ENCODE measurements around the gene XIRP2. TPM values are rescaled to one million over a fixed set of nuclear protein-coding genes. Genes with fewer than 3 reads are reported as not detected.

Gene XIRP2
- total RNA-seq, 4 donors from 2014 or later, result 266 to 3,644 (median 977) TPM

DNA sequence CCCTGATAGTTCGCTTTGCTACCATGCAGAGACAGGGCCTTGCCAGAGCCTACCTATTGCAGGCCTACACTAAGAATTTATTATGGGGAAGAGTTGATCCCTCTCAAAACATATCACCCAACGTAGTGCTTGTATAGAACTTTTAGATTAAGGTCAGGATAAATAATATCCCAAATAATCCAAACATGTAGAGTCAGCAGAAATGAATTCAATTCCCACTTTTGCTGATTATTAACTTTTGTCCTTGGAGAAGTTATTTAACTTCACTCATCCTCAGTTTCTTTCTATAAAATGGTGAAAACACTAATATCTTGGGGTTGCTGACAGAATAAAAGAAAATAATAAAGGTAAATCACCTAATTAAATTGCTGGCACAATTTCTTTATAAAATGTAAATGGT is 294.1 kb downstream of the XIRP2 start:
- Histone ChIP-seq H3K36me3 (no peaks in the 10 kb centered on the region), H3K4me3 (no peak overlapping the region), H3K9me3 (no peaks in the 10 kb centered on the region), H3K4me1 (peaks cover 9 to 10% of the 10 kb centered on the region in 2 donors), H3K27ac (no peak overlapping the region), H3K27me3 (no peaks in the 10 kb centered on the region)
- intact Hi-C loops (cut with DNase I; ENCODE audit: low total_unique reads), result no loop called here
- TF ChIP-seq POLR2A (IDR thresholded peaks at IDR 0.05), result no peak
- TF ChIP-seq, protein P1, sequence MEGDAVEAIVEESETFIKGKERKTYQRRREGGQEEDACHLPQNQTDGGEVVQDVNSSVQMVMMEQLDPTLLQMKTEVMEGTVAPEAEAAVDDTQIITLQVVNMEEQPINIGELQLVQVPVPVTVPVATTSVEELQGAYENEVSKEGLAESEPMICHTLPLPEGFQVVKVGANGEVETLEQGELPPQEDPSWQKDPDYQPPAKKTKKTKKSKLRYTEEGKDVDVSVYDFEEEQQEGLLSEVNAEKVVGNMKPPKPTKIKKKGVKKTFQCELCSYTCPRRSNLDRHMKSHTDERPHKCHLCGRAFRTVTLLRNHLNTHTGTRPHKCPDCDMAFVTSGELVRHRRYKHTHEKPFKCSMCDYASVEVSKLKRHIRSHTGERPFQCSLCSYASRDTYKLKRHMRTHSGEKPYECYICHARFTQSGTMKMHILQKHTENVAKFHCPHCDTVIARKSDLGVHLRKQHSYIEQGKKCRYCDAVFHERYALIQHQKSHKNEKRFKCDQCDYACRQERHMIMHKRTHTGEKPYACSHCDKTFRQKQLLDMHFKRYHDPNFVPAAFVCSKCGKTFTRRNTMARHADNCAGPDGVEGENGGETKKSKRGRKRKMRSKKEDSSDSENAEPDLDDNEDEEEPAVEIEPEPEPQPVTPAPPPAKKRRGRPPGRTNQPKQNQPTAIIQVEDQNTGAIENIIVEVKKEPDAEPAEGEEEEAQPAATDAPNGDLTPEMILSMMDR (IDR thresholded peaks at IDR 0.05 in 4 of 5, conservative IDR thresholded peaks at IDR 0.05 in 1 of 5), result no peak
- DNase-seq (no peak), ATAC-seq (no peak)
- in situ Hi-C loops (cut with MboI; ENCODE audit: low sequenced_read_pairs in 4 of 4), result no loop called here

DNA sequence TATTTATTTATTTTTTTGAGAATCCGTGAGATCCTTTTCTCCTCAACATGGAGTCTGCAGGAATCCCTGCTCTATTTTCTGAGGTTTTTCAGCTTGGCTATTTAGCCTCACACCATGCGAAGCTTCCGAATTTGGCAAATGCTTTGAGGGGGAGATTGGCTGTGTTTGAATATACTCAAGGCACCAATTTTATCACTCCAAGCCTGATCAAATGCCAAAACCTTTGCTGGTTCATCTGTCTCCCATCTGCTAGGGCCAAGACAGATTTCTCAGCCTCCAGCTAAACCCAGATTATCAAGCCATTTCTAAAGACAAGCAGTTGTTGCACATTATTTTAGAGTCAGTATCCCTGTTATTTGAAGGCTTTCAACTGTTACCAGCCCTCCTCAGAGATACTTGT is 295.7 kb downstream of the XIRP2 start:
- ATAC-seq, result no peak
- H3K9me3 ChIP-seq, result no peaks in the 10 kb centered on the region
- no peak for DNase-seq
- H3K27ac ChIP-seq, result no peak overlapping the region
- H3K36me3 ChIP-seq, result no peaks in the 10 kb centered on the region
- H3K4me1 ChIP-seq, result peaks cover 9 to 10% of the 10 kb centered on the region in 2 donors
- intact Hi-C loops (cut with DNase I; ENCODE audit: low total_unique reads) (no loop called here), in situ Hi-C loops (cut with MboI; ENCODE audit: low sequenced_read_pairs in 4 of 4) (no loop called here)
- TF ChIP-seq POLR2A (IDR thresholded peaks at IDR 0.05), result no peak
- TF ChIP-seq, protein P1 (IDR thresholded peaks at IDR 0.05 in 4 of 5, conservative IDR thresholded peaks at IDR 0.05 in 1 of 5), result no peak
- H3K27me3 ChIP-seq, result no peaks in the 10 kb centered on the region
- H3K4me3 ChIP-seq, result no peak overlapping the region

DNA sequence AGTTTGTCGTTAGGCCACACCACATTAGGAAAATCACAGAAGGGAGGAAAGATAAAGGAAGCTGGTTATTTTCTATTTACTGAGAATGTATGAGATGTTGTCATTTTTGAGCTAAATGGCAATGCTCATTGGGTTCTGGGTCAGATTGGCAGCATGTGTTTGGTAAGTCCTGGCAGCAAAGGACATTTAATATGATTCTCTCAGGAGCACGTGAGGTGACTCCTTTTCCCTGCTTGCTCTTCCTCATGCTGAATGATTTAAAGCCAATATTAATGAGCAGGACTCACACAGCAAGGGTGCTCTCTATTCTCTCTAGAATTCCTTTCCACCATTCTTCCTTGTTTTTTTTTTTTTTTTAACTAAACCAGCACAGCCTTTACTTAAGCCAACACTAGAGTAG is 298.2 kb downstream of the XIRP2 start:
- H3K27ac ChIP-seq, result peak overlapping the region; percentile 81 to 88 (median 86)
- intact Hi-C loops (cut with DNase I; ENCODE audit: low total_unique reads) (loop anchor here (5.0 kb wide), 1 partner anchor 561 kb away; no protein-coding TSS in a partner anchor), in situ Hi-C loops (cut with MboI; ENCODE audit: low sequenced_read_pairs in 4 of 4) (loop anchor here in 1 of 4 donors (5.0 kb wide), 1 partner anchor 44 kb away; no protein-coding TSS in a partner anchor)
- ATAC-seq (peak; percentile 39 to 60), DNase-seq (peak in 1 of 2 donors; percentile 21)
- no peaks in the 10 kb centered on the region for H3K9me3 ChIP-seq
- H3K4me1 ChIP-seq, result peaks cover 17 to 18% of the 10 kb centered on the region in 2 donors
- TF ChIP-seq, protein P1 (IDR thresholded peaks at IDR 0.05 in 4 of 5, conservative IDR thresholded peaks at IDR 0.05 in 1 of 5), result no peak
- TF ChIP-seq POLR2A (IDR thresholded peaks at IDR 0.05), result no peak
- no peaks in the 10 kb centered on the region for H3K36me3 ChIP-seq
- H3K27me3 ChIP-seq, result no peaks in the 10 kb centered on the region
- H3K4me3 ChIP-seq, result peak overlapping the region in 2 of 4 donors; percentile 10 to 57

DNA sequence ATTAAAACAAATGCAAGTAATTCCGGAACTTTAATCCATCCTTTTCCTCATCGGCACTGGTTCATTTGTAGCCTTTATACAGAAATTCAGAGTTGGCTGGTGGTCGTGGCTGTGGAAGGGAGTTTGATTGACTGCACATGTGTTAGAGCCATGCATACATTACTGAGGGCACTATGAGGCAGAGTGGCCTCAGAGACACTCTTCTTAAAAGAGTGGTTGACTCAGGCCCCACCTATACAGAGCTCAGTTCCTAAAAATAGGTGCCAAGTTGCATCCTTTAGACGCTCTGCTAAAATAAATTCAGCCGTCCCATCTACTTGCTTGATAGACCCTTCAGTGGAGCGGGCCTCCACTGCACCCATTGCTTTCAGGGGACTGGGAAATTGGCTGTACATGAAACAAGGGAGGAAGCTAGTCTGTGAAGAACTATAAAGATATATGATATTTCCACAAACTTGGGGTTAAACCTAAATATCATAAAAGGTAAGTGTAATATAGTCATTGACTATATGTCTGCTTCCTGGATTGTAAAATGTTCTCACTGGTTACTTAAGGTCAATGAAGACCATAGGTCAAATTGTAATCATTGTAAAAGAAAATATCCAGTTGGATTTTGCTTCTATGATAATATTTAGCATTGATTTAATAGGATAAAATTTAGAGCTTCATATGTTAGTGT is 298.9 kb downstream of the XIRP2 start:
- peak; percentile 79 to 80 for ATAC-seq
- H3K36me3 ChIP-seq, result no peaks in the 10 kb centered on the region
- in situ Hi-C loops (cut with MboI; ENCODE audit: low sequenced_read_pairs in 4 of 4), result loop anchor here in 1 of 4 donors (5.0 kb wide), 1 partner anchor 45 kb away; no protein-coding TSS in a partner anchor
- TF ChIP-seq, protein P1 (IDR thresholded peaks at IDR 0.05 in 4 of 5, conservative IDR thresholded peaks at IDR 0.05 in 1 of 5), result no peak
- peak; percentile 22 to 88 for TF ChIP-seq POLR2A (IDR thresholded peaks at IDR 0.05)
- H3K4me3 ChIP-seq, result peak overlapping the region; percentile 34 to 57 (median 43)
- peaks cover 22 to 23% of the 10 kb centered on the region in 2 donors for H3K4me1 ChIP-seq
- no peaks in the 10 kb centered on the region for H3K27me3 ChIP-seq
- peak; percentile 43 to 54 for DNase-seq
- peak overlapping the region; percentile 81 to 88 (median 86) for H3K27ac ChIP-seq
- intact Hi-C loops (cut with DNase I; ENCODE audit: low total_unique reads), result loop anchor here (1.0 to 5.0 kb wide), 2 partner anchors 45 to 560 kb away; no protein-coding TSS in a partner anchor
- no peaks in the 10 kb centered on the region for H3K9me3 ChIP-seq
